GM18507 (cell line): Measurements from ENCODE around the gene GET3.
A peak's percentile ranks its signal among the peaks of the same experiment; 100 is the strongest.
"Not testable (repeated sequence)": the region's sequence is repeated elsewhere in the genome, so short reads cannot be mapped to it uniquely, and the experiment has no call there.

Experiments
- DNase-seq: peaks from one replicate; pipeline ENCODE4 v3.0.0; 2011; ENCODE audit warnings: low read depth; ENCODE audit not compliant: insufficient read length; ENCODE audit errors: extremely low spot score
- FAIRE-seq: peaks from 2 replicates; lab custom pipeline; 2011; peaks lifted over from hg19 to GRCh38; lab: Jason Lieb, UNC

The GET3 gene

DNA sequence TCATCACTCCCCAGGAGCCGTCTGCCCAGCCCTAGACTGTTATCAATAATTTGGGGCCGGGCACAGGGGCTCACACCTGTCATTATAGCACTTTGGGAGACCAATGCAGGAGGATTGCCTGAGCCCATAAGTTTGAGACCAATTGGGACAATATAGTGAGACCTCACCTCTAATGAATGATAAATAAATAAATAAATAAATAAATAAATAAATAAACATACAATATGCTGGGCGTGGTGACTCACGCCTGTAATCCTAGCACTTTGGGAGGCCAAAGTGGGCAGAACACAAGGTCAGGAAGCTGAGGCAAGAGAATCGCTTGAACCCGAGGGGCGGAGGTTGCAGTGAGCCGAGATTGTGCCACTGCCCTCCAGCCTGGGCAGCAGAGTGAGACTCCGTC lies 24.0 kb upstream of the GET3 start:
- FAIRE-seq, DNase-seq: not testable (repeated sequence)

- FAIRE-seq (no peak), DNase-seq (no peak)
Observed at GRCh38 chr19:12715102-12715501, 22.2 kb upstream of the GET3 start.

DNA sequence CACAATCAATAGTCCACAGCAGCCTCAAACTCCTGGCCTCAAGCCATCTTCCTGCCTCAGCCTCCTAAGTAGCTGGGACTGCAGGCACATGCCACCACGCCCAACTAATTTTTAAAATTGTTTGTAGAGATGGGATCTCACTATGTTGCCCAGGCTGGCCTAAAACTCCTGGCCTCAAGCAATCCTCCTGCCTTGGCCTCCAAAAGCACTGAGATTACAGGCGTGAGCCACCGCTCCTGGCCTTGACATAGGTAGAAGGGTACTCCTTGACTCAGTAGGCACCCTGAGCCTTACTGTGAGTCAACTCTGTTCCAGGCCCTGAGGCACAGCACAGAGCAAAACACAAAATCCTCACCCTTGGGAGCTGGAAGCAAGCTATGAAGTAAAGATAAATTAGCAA lies 21.4 kb upstream of the GET3 start:
- FAIRE-seq (no peak), DNase-seq (no peak)

DNA sequence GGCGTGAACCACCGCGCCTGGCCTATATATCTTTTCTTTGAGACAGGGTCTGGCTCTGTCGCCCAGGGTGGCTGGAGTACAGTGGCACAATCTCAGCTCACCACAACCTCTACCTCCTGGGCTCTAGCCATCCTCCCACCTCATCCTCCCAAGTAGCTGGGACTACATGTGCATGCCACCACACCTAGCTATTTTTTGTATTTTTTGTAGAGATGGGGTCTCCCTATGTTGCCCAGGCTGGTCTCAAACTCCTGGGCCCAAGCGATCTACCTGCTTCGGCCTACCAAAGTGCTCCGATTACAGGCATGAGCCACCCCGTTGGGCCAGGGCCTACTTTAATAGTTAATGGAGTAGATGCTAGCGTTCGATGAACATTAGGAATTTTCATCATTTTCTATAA lies 17.0 kb upstream of the GET3 start:
- no peak for FAIRE-seq
- DNase-seq: no peak

DNA sequence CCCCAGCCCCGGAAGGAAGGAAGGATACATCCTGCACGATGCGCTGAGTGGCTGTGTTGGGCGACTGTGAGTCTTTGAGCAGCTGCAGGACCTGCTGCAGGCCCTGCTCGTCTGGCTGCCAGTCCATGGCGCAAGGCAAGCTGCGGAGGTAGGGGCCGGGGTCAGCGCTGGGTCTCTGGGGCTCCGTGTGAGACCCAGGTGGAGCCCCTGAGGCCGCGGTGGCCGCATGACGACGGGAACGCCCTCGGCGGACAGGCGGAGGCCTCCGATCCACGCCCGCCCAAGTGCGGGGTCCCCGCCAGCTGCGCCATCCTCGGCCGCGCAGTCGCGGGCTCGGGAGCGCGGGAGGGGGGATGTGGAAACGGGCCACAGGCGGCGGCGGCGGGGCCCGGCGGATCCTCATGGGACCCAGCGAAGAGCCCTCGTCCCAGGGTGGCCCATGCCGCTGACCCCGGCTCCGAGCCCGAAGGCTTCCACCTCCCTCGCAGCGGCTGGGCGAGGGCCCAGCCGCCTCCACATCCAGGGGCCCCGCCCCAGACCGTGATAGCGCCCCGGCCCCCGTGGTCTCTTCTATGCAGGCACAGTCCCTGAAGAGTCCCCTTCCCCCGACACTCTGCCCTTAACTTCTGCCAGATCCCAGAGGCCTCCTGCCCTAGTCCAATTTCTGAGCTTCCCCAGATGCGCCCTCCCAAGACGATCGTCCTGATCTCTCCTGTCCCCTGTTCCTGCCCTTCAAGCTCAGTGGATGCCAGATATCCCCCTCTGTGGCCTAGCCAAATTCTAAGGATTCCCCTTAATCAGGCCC lies 16.2 kb upstream of the GET3 start:
- DNase-seq: no peak
- FAIRE-seq: no peak

GRCh38 chr19:12721656-12722565 lies 15.4 kb upstream of the GET3 start:
- no peak for FAIRE-seq

DNA sequence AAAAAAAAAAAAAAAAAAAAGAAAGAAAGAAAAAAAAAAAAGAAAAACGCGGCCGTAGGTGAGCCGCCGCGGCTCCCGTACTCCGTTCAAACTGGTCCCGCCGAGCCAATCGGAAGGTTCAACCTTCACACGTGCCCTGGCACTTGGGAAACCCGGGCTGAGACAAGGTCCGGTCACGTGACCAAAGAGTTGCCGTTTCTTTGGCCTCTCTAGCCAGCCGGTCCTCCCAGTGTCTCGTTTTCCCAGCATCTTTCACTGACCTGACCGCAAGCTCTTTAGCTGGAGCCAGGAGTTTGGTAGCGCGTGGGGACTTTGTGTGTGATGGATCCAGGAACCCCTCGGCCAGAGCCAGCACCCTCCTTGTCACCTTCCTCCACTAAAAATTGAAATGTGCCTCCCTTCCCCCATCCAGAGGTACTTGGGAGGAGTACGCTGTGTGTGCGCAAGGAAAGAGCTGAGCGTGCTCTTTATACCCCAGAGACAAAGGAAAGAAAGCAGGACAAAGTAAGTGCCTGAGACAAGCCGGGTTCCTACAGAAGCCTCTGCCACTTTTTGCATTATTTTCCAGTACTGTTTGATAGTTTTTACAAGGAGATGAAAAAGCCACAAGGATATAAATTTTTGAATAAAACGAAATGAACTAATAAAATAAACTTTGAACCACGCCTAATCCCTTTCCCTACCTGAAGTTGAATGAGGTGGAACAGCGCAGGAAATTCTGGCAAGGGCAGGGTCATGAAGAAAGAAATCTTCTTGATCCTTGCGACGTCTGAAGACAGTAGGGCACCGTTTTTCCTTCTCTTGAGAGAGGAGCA lies 14.5 kb upstream of the GET3 start:
- FAIRE-seq: peak; percentile 97
- DNase-seq: peak; percentile 96

More at GRCh38 chr19:12721656-12722565, 15.4 kb upstream of the GET3 start:
- peak; percentile 63 for DNase-seq

DNA sequence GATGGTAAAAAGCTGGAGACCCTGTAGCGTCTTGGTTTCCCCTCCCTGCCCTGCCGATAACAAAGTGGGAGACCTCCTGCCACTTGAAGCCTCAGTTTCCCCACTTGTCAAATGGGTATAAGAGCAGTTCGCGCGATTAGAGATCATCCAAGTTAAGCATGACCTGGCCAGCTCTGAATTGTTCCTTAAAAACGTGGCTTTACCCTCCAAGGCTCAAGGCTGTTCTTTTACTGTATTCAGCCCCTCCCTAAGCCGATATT lies 14.0 kb upstream of the GET3 start:
- FAIRE-seq (no peak), DNase-seq (no peak)

DNA sequence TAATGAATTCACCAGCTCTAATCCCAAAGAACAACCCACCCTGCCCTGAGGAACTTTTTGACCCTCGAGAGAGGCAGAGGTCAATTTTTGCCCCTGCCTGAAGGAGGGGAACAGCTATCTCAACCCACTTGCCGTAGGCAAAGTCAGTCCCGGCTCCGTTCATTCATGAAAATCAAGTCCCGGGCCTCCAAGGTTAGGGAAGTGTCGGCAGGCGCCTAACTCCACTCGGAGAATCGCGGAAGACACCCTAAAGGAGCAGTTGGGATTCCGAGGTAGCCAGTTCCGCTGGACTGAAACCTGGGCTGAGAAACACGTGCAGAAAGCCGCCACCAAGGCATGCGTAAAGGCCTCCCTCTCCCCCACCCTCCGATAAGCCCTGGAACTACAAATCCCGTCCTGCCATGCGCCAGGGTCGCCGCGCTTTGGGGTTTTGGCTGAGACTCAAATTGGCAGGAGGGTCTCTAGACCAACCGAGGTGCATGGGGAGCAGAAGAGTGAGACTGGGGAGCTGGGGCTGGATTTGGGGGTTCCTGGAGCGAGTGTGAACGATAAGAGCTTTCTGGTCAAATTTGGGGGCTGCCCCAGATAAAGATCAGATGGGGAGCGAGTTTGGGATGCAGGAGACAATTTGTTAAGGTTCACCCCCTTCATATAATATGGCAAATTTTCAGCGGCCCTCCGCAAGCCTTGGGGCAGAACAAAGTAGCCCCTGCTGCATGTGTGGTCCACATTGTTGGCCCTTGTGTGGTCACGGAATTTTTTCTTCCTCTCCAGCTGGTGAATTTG lies 13.5 kb upstream of the GET3 start, which contains the start of gene TNPO2:
TNPO2 (minus strand) TSS at position 292 of the 786 bp plus-strand sequence. CDS start 2,955 bp downstream, outside the sequence.
- DNase-seq (no peak), FAIRE-seq (peak; percentile 90)

- not testable (repeated sequence) for FAIRE-seq, DNase-seq
Observed at GRCh38 chr19:12725612-12726011, 11.7 kb upstream of the GET3 start.

DNA sequence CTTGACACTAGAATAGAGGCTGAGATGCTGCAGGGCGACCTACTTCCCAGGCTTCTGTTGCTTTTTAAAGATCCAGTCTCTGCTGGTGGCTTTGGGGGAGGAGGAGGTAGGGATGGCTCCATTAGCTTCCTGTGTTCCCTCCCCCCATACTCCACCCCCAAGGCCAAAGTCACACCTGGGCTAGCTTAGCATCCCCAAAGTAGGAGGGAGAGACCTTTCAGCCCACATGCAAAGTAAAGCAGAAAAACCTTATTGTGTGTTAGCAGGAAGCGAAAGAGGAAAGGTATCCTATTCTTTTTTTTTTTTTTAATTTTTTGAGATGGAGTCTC lies 10.3 kb upstream of the GET3 start:
- no peak for FAIRE-seq
- DNase-seq: no peak

DNA sequence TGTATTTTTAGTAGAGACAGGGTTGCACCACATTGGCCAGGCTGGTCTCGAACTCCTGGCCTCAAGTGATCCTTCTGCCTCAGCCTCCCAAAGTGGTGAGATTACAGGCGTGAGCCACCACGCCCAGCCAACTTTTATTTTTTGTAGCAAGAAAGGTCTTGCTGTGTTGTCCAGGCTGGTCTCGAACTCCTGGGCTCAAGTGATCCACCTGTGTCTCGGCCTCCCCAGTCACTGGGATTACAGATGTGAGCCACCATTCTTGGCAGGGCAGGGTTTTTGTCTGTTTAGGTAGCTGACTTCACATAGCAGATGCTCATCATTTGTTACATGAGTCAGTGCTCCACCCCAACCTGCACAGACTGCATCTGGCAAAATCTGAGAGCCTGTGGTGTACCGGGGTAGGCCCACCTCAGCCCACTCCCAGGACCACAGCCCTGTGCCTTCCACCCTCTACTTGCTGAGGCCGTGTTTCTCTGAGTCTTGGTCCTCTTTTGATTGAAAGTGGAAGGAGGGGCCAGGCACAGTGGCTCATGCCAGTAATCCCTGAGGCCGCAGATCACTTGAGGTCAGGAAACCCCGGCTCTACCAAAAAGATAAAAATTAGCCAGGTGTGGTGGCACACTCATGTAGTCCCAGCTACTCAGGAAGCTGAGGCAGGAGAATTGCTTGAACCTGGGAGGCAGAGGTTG lies 9.4 kb upstream of the GET3 start:
- FAIRE-seq (no peak), DNase-seq (no peak)

- FAIRE-seq: no peak
Observed at GRCh38 chr19:12730064-12730463, 7.2 kb upstream of the GET3 start.

DNA sequence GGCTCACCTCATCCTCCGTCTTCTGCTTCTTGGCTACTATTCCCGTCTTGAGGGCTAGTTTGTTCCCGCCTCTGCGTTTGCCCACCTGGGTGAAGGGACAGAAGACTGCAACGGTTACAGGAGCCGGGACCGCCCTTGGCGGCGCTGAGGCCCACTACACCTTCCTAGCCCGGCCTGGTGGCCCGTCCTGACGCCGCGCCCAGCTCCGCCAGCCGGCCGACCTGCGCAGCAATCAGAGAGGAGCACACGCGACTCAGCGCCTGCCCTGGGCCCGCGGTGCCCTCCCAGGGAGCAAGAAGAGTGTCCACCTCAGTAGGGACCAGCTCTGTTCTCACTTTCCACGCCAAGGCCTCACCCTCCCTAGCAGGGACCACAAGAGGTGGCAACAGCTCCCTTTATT lies 6.0 kb upstream of the GET3 start:
- DNase-seq (no peak), FAIRE-seq (no peak)

More at GRCh38 chr19:12730064-12730463, 7.2 kb upstream of the GET3 start:
- no peak for DNase-seq

GRCh38 chr19:12733369-12734214 lies 3.7 kb upstream of the GET3 start:
- no peak for DNase-seq
- peak; percentile 81 for FAIRE-seq

GRCh38 chr19:12737835-12738351 lies 596 bp downstream of the GET3 start:
- no peak for FAIRE-seq

DNA sequence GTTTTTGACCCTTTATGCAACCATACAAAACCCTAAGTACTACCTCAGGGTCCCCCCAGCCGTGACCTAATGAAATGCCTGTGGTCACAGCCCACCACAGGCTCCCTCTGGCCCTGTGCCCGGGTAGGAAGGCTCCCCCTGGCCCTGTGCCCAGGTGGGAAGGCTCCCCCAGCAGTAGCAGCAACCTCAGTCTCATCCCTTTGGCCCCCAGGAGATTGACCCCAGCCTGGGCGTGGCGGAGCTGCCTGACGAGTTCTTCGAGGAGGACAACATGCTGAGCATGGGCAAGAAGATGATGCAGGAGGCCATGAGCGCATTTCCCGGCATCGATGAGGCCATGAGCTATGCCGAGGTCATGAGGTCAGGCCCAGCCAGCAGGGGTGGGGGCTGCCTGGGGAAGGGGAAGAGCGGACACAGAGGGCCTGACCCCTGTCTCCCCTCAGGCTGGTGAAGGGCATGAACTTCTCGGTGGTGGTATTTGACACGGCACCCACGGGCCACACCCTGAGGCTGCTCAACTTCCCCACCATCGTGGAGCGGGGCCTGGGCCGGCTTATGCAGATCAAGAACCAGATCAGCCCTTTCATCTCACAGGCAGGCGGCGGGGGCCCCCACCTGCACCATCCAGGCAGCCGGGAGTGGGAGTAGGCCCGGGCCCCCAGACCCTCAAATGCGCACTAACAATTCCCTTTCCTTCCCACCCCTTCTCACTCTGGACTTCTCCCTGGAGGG lies 8.0 kb downstream of the GET3 start:
- DNase-seq (no peak), FAIRE-seq (no peak)

More at GRCh38 chr19:12737835-12738351, 596 bp downstream of the GET3 start:
- no peak for DNase-seq
